Fibroblast of the aortic adventitia (primary cell): Measurements from ENCODE around the gene NTMT2. TPM values are rescaled to one million over a fixed set of nuclear protein-coding genes. Genes with fewer than 3 reads are reported as not detected.

Source experiments
- DNase-seq: peaks from one replicate; pipeline ENCODE4 v3.0.0-alpha.2; 2010; ENCODE audit warnings: low read depth
- H3K4me3 ChIP-seq: 2 replicates; pipeline ENCODE4 v1.5.1; 2011; ENCODE audit warnings: low read depth, mild to moderate bottlenecking, control low read depth, low read length, moderate library complexity
- CTCF ChIP-seq: IDR thresholded peaks from 2 replicates; pipeline ENCODE4 v1.5.1; 2011; ENCODE audit warnings: mild to moderate bottlenecking, low read length, control low read depth, inconsistent platforms; ENCODE audit not compliant: insufficient read depth
- total RNA-seq: library from RNA; depleted of rRNA; stranded (reverse); fragments of >200 nt; gene quantifications from 2 replicates; pipeline ENCODE4 v1.2.3, GENCODE V29; 2012; ENCODE audit warnings: low replicate concordance

Gene NTMT2
- total RNA-seq, 1 donor = not detected

- no peak for DNase-seq
- no peak overlapping the region for H3K4me3 ChIP-seq
- TF ChIP-seq CTCF = no peak
These were observed 698 bp upstream of the NTMT2 start for GRCh38 chr1:170145061-170145460.

- no peak for TF ChIP-seq CTCF
- DNase-seq = no peak
- H3K4me3 ChIP-seq = no peak overlapping the region
These were observed 1.0 kb downstream of the NTMT2 start for GRCh38 chr1:170146720-170147263.

- peak; percentile 53 for DNase-seq
- no peak overlapping the region for H3K4me3 ChIP-seq
- TF ChIP-seq CTCF = no peak
These were observed 3.5 kb downstream of the NTMT2 start for GRCh38 chr1:170149241-170149640.

- DNase-seq = no peak
- no peak for TF ChIP-seq CTCF
- no peak overlapping the region for H3K4me3 ChIP-seq
These were observed 4.3 kb downstream of the NTMT2 start for GRCh38 chr1:170150016-170150415.

- no peak overlapping the region for H3K4me3 ChIP-seq
- DNase-seq = no peak
These were observed 5.2 kb downstream of the NTMT2 start for GRCh38 chr1:170150921-170151320.

GRCh38 chr1:170153417-170153816 is 7.7 kb downstream of the NTMT2 start:
- no peak for DNase-seq
- TF ChIP-seq CTCF = no peak
- no peak overlapping the region for H3K4me3 ChIP-seq

More at GRCh38 chr1:170150921-170151320, 5.2 kb downstream of the NTMT2 start:
- no peak for TF ChIP-seq CTCF

GRCh38 chr1:170155055-170155454 is 9.3 kb downstream of the NTMT2 start:
- no peak overlapping the region for H3K4me3 ChIP-seq
- TF ChIP-seq CTCF = no peak

More at GRCh38 chr1:170155055-170155454, 9.3 kb downstream of the NTMT2 start:
- DNase-seq = no peak
